Smooth muscle cell (in vitro differentiated cells): ENCODE results near the gene HSPA12A. TPM values are rescaled to one million over a fixed set of nuclear protein-coding genes. Genes with fewer than 3 reads are reported as not detected.

ENCODE experiments used
- DNase-seq: peaks from one replicate; lab custom pipeline; 2025; ENCODE audit not compliant: unreplicated experiment; lab: John Stamatoyannopoulos, UW
- H2AFZ ChIP-seq: fragments of 200-600 bp; sonication (generic); 2 replicates; pipeline ENCODE4 v1.6.0; 2016; ENCODE audit warnings: antibody characterized with exemption, low read depth, mild to moderate bottlenecking
- H3F3A ChIP-seq: fragments of 200-600 bp; sonication (generic); 2 replicates; pipeline ENCODE4 v1.6.0; 2017; ENCODE audit warnings: antibody characterized with exemption, low read depth
- H3K27ac ChIP-seq: fragments of 200-600 bp; sonication (generic); 2 replicates; pipeline ENCODE4 v1.5.1; 2016; ENCODE audit warnings: low read depth, mild to moderate bottlenecking
- H3K27me3 ChIP-seq: fragments of 200-600 bp; sonication (generic); 2 replicates; pipeline ENCODE4 v1.6.1; 2016; ENCODE audit warnings: low read depth, mild to moderate bottlenecking
- H3K36me3 ChIP-seq: fragments of 200-600 bp; sonication (generic); 2 replicates; pipeline ENCODE4 v1.5.1; 2016; ENCODE audit warnings: low read depth
- H3K4me1 ChIP-seq: fragments of 200-600 bp; sonication (generic); 2 replicates; pipeline ENCODE4 v1.5.1; 2016; ENCODE audit warnings: low read depth
- H3K4me2 ChIP-seq: fragments of 200-600 bp; sonication (generic); 2 replicates; pipeline ENCODE4 v1.6.0; 2016; ENCODE audit warnings: mild to moderate bottlenecking
- H3K4me3 ChIP-seq: fragments of 200-600 bp; sonication (generic); 2 replicates; pipeline ENCODE4 v1.5.1; 2016; ENCODE audit warnings: mild to moderate bottlenecking
- H3K79me2 ChIP-seq: fragments of 200-600 bp; sonication (generic); 2 replicates; pipeline ENCODE4 v1.6.0; 2016; ENCODE audit warnings: low read depth, mild to moderate bottlenecking
- H3K9ac ChIP-seq: fragments of 200-600 bp; sonication (generic); 2 replicates; pipeline ENCODE4 v1.6.0; 2016; ENCODE audit warnings: low read depth
- H3K9me3 ChIP-seq: fragments of 200-600 bp; sonication (generic); replicated peaks from 2 replicates; pipeline ENCODE4 v1.5.1; 2016; ENCODE audit warnings: low read depth
- H4K20me1 ChIP-seq: fragments of 200-600 bp; sonication (generic); 2 replicates; pipeline ENCODE4 v1.6.0; 2016; ENCODE audit warnings: low read depth
- CTCF ChIP-seq: fragments of 200-600 bp; sonication (generic); IDR thresholded peaks from 2 replicates; pipeline ENCODE4 v1.5.1; 2017; ENCODE audit warnings: borderline replicate concordance, mild to moderate bottlenecking, antibody characterized with exemption; ENCODE audit not compliant: insufficient read depth, poor library complexity, severe bottlenecking
- WGBS: methylation state at CpG from one replicate; pipeline ENCODE4 v1.1.7; 2016; ENCODE audit warnings: low lambda C conversion rate; 5-methylcytosine and 5-hydroxymethylcytosine counted together
- polyA plus RNA-seq: library from polyadenylated mRNA; unstranded; fragments of >200 nt; fragmentation: Nextera tagmentation; extraction: Ambion mirVana; gene quantifications from 2 replicates; pipeline ENCODE4 v1.2.1, GENCODE V29; 2016
- total RNA-seq: library from RNA; depleted of rRNA; stranded (reverse); fragments of >200 nt; gene quantifications from 2 replicates; pipeline ENCODE4 v1.2.3, GENCODE V29; 2014

Gene HSPA12A
- total and polyA plus RNA-seq, 2 experiments from 2014 or later = 5.3 to 6.4 TPM

GRCh38 chr10:116748041-116748440 lies 5.7 kb upstream of the HSPA12A start:
- H3K4me1 ChIP-seq = no peaks in the 10 kb centered on the region
- H3K27me3 ChIP-seq = no peaks in the 10 kb centered on the region
- H3K4me3 ChIP-seq = no peak overlapping the region
- no peak for DNase-seq
- no peaks in the 10 kb centered on the region for H3K9me3 ChIP-seq
- no peaks in the 10 kb centered on the region for H4K20me1 ChIP-seq
- no peak overlapping the region for H3K4me2 ChIP-seq
- no peak overlapping the region for H3K9ac ChIP-seq
- H3K79me2 ChIP-seq = no peaks in the 10 kb centered on the region
- no peak overlapping the region for H3K27ac ChIP-seq
- H3K36me3 ChIP-seq = no peaks in the 10 kb centered on the region
- H3F3A ChIP-seq = no peaks in the 10 kb centered on the region
- no peak overlapping the region for H2AFZ ChIP-seq
- no peak for TF ChIP-seq CTCF
- 3% methylated on average over 1 of the region's 1 CpG for WGBS

- no peak for TF ChIP-seq CTCF
- H3K79me2 ChIP-seq = no peaks in the 10 kb centered on the region
- no peak overlapping the region for H3K4me3 ChIP-seq
- no peaks in the 10 kb centered on the region for H3K4me1 ChIP-seq
- 88% methylated on average over 7 of the region's 7 CpGs for WGBS
- no peaks in the 10 kb centered on the region for H3K27me3 ChIP-seq
- DNase-seq = no peak
- H3F3A ChIP-seq = no peaks in the 10 kb centered on the region
- no peaks in the 10 kb centered on the region for H3K9me3 ChIP-seq
- H3K36me3 ChIP-seq = no peaks in the 10 kb centered on the region
- H4K20me1 ChIP-seq = no peaks in the 10 kb centered on the region
- no peak overlapping the region for H2AFZ ChIP-seq
- H3K27ac ChIP-seq = no peak overlapping the region
- H3K9ac ChIP-seq = no peak overlapping the region
- H3K4me2 ChIP-seq = no peak overlapping the region
Observed at GRCh38 chr10:116747325-116747724, 5.0 kb upstream of the HSPA12A start.

- Histone ChIP-seq H3K4me1 (peaks cover 7% of the 10 kb centered on the region), H3K9me3 (no peaks in the 10 kb centered on the region), H3K4me2 (no peak overlapping the region), H3K36me3 (no peaks in the 10 kb centered on the region), H3K79me2 (no peaks in the 10 kb centered on the region), H3K4me3 (no peak overlapping the region), H3K27ac (no peak overlapping the region), H3F3A (no peaks in the 10 kb centered on the region), H2AFZ (no peak overlapping the region), H3K27me3 (peaks cover 17% of the 10 kb centered on the region), H3K9ac (no peak overlapping the region), H4K20me1 (peaks cover 18% of the 10 kb centered on the region)
- 89% methylated on average over 6 of the region's 6 CpGs for WGBS
- no peak for TF ChIP-seq CTCF
- no peak for DNase-seq
Observed at GRCh38 chr10:116744885-116745284, 2.5 kb upstream of the HSPA12A start.

GRCh38 chr10:116744163-116744753 lies 1.9 kb upstream of the HSPA12A start:
- H3K9me3 ChIP-seq = no peaks in the 10 kb centered on the region
- H4K20me1 ChIP-seq = peaks cover 23% of the 10 kb centered on the region
- no peak overlapping the region for H2AFZ ChIP-seq
- peaks cover 7% of the 10 kb centered on the region for H3K4me1 ChIP-seq
- no peak for TF ChIP-seq CTCF
- 93% methylated on average over 12 of the region's 12 CpGs for WGBS
- no peaks in the 10 kb centered on the region for H3F3A ChIP-seq
- H3K9ac ChIP-seq = no peak overlapping the region
- H3K4me3 ChIP-seq = no peak overlapping the region
- DNase-seq = no peak
- H3K79me2 ChIP-seq = no peaks in the 10 kb centered on the region
- H3K27ac ChIP-seq = no peak overlapping the region
- H3K36me3 ChIP-seq = no peaks in the 10 kb centered on the region
- no peak overlapping the region for H3K4me2 ChIP-seq
- H3K27me3 ChIP-seq = peaks cover 18% of the 10 kb centered on the region
